HepG2 (cell line): ENCODE measurements around the gene SLC66A3. TPM values are rescaled to one million over a fixed set of nuclear protein-coding genes. Genes with fewer than 3 reads are reported as not detected.

Experiments
- CC2D1A ChIP-seq: sonication (generic); formaldehyde crosslinking; IDR thresholded peaks from 2 replicates; pipeline ENCODE4 v1.8.1; 2023; ENCODE audit warnings: mild to moderate bottlenecking, missing genetic modification reagents
- CENPT ChIP-seq: sonication (generic); formaldehyde crosslinking; IDR thresholded peaks from 2 replicates; pipeline ENCODE4 v1.8.0; 2022; ENCODE audit warnings: low read depth, mild to moderate bottlenecking, moderate library complexity, missing genetic modification reagents
- CTCF ChIP-seq: sonication (generic); formaldehyde crosslinking; IDR thresholded peaks from 2 replicates; pipeline ENCODE4 v1.5.0; 2020; ENCODE audit warnings: mild to moderate bottlenecking, missing genetic modification reagents, moderate library complexity
- EP300 ChIP-seq, 3 experiments: sonication (generic) in 1 of 3; formaldehyde crosslinking in 1 of 3; IDR thresholded peaks; 2 replicates each; pipeline versions ENCODE4 v1.5.1 to v1.6.1; 2011 to 2020; ENCODE audit warnings: low read depth in 2 of 3, low read length in 2 of 3, borderline replicate concordance in 1 of 3, improper control_type of control experiment in 1 of 3, mild to moderate bottlenecking in 1 of 3, missing genetic modification reagents in 1 of 3, moderate library complexity in 1 of 3
- FOXC1 ChIP-seq: sonication (generic); formaldehyde crosslinking; IDR thresholded peaks from 2 replicates; pipeline ENCODE4 v1.8.0; 2022; ENCODE audit warnings: mild to moderate bottlenecking, missing genetic modification reagents, borderline replicate concordance
- MLLT10 ChIP-seq: sonication (generic); formaldehyde crosslinking; IDR thresholded peaks from 2 replicates; pipeline ENCODE4 v1.4.0; 2020; ENCODE audit warnings: missing genetic modification reagents
- MYPOP ChIP-seq: sonication (generic); formaldehyde crosslinking; IDR thresholded peaks from 2 replicates; pipeline ENCODE4 v1.8.1; 2023; ENCODE audit warnings: mild to moderate bottlenecking, moderate library complexity, missing genetic modification reagents
- REL ChIP-seq: sonication (generic); formaldehyde crosslinking; conservative IDR thresholded peaks from 2 replicates; pipeline ENCODE4 v1.8.0; 2022; ENCODE audit warnings: mild to moderate bottlenecking, missing genetic modification reagents, moderate library complexity
- RFX3 ChIP-seq: IDR thresholded peaks from 2 replicates; pipeline ENCODE4 v1.6.1; 2016; ENCODE audit warnings: missing biosample characterization, missing genetic modification reagents
- SRF ChIP-seq: IDR thresholded peaks from 2 replicates; pipeline ENCODE4 v1.6.1; 2011; ENCODE audit warnings: mild to moderate bottlenecking, low read depth, low read length, moderate library complexity
- THAP9 ChIP-seq: sonication (generic); formaldehyde crosslinking; IDR thresholded peaks from 2 replicates; pipeline ENCODE4; 2020; ENCODE audit warnings: missing genetic modification reagents, mild to moderate bottlenecking, borderline replicate concordance
- TRIM22 ChIP-seq: fragments of 450-650 bp; IDR thresholded peaks from 2 replicates; pipeline ENCODE4 v1.6.1; 2017
- ZNF333 ChIP-seq: sonication (generic); formaldehyde crosslinking; IDR thresholded peaks from 2 replicates; pipeline ENCODE4 v1.4.0; 2020; ENCODE audit warnings: mild to moderate bottlenecking, missing genetic modification reagents, borderline replicate concordance
- ZNF572 ChIP-seq: sonication (generic); formaldehyde crosslinking; IDR thresholded peaks from 2 replicates; pipeline ENCODE4 v1.5.1; 2020; ENCODE audit warnings: mild to moderate bottlenecking, missing genetic modification reagents
- ZNF768 ChIP-seq: sonication (generic); formaldehyde crosslinking; IDR thresholded peaks from 2 replicates; pipeline ENCODE4 v1.4.0; 2020; ENCODE audit warnings: missing genetic modification reagents
- ZNF83 ChIP-seq: sonication (generic); formaldehyde crosslinking; IDR thresholded peaks from 2 replicates; pipeline ENCODE4 v1.4.0; 2020; ENCODE audit warnings: missing genetic modification reagents, mild to moderate bottlenecking, borderline replicate concordance
- ZNF891 ChIP-seq: sonication (generic); formaldehyde crosslinking; IDR thresholded peaks from 2 replicates; pipeline ENCODE4 v1.5.0; 2020; ENCODE audit warnings: mild to moderate bottlenecking, missing genetic modification reagents
- ZSCAN22 ChIP-seq: sonication (generic); formaldehyde crosslinking; IDR thresholded peaks from 2 replicates; pipeline ENCODE4 v1.4.0; 2020; ENCODE audit warnings: mild to moderate bottlenecking, missing genetic modification reagents
- polyA plus RNA-seq, 8 experiments: library from polyadenylated mRNA; depleted of rRNA in 3 of 8; stranded (reverse) in 7 of 8; unstranded in 1 of 8; fragments of >200 nt; fragmentation: Illumina TruSeq in 4 of 8; extraction: Trizol in 4 of 8; gene quantifications; 2 replicates each; pipeline versions ENCODE4 v1.2.1 to v1.2.3, GENCODE V29; 2011 to 2016; ENCODE audit warnings: low read depth in 4 of 8, missing spikeins in 1 of 8, mixed read lengths in 1 of 8; ENCODE audit not compliant: insufficient read depth in 1 of 8
- total RNA-seq, 5 experiments: library from RNA; depleted of rRNA; stranded (reverse); fragments of >200 nt; fragmentation: Illumina TruSeq; extraction: Trizol; gene quantifications; 2 replicates each; pipeline ENCODE4 v1.2.3, GENCODE V29; 2016; ENCODE audit warnings: low read depth in 1 of 5
- TF ChIP-seq, protein P1 (sequence below): IDR thresholded peaks from 2 replicates; pipeline ENCODE4 v1.6.1; 2016; ENCODE audit warnings: missing biosample characterization, missing genetic modification reagents, low read depth

Gene SLC66A3
- total and polyA plus RNA-seq, 2 of the 13 experiments (the other 11 are each of a cell fraction or from before 2014, with no cell fraction given) = 2.2 to 3.7 TPM

DNA sequence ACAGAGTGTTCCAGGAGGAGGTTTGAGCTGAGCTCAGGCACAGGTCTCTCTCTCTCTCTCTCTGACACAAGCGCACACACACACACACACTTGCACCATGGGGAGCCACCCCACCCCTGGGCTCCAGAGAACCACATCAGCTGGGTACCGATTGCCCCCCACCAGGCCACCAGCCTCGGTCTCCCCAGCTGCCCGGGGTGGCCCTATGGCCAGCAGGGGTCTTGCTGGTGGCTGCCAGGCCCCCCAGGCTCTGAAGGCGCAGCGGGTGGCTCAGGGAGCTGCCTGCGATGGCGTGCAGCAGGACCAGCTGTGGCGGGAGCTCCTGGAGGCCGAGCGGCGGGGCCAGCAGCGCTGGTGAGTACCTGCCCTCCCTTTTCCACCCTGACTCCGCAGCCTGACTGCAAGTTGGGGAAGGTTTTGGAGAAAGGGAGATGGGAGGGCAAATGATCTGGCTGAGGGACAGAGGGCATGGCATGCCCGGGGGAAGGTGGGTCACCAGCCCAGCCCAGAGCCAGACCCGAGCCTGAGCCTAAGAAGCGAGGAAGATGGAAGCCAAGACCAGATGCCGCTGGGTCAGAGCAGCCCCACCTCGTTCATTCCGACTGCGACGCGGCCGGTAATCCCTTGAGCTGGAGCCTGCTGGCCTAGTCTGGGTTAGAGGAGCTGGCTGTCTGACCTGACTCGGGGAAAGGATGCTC is 21.9 kb upstream of the SLC66A3 start (continued):
- TF ChIP-seq THAP9 (peak; percentile 16; the same call in 1 of the 2 replicates), ZNF891 (no peak), ZNF333 (CRISPR knock-in tag) (no peak), CENPT (no peak), ZNF572 (CRISPR knock-in tag) (0 out of 2 replicates have a peak, but pooled peaks have one; percentile 86), CTCF (CRISPR knock-in tag) (no peak), FOXC1 (CRISPR knock-in tag) (peak; percentile 12; the same call in 1 of the 2 replicates), ZNF83 (CRISPR knock-in tag) (0 out of 2 replicates have a peak, but pooled peaks have one; percentile 61), SRF (no peak), ZSCAN22 (CRISPR knock-in tag) (no peak), ZNF768 (peak; percentile 39; the same call in 1 of the 2 replicates), MYPOP (no peak; the same call in 1 of the 2 replicates), REL (CRISPR knock-in tag) (no peak), MLLT10 (CRISPR knock-in tag) (no peak), TRIM22 (no peak), EP300 (IDR thresholded peaks at IDR 0.05; ENCODE audit: low read depth in 2 of 2, low read length in 2 of 2) (no peak), EP300 (CRISPR knock-in tag; IDR thresholded peaks at IDR 0.05; ENCODE audit: borderline replicate concordance) (no peak), RFX3 (no peak), CC2D1A (CRISPR knock-in tag) (no peak)
- TF ChIP-seq, protein P1, sequence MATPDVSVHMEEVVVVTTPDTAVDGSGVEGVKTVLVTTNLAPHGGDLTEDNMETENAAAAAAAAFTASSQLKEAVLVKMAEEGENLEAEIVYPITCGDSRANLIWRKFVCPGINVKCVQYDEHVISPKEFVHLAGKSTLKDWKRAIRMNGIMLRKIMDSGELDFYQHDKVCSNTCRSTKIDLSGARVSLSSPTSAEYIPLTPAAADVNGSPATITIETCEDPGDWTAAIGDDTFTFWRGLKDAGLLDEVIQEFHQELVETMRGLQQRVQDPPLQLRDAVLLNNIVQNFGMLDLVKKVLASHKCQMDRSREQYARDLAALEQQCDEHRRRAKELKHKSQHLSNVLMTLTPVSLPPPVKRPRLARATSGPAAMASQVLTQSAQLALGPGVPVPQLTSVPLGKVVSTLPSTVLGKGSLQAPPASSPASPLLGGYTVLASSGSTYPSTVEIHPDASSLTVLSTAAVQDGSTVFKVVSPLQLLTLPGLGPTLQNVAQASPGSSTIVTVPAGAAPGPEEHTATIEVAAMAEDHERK (CRISPR knock-in tag) = no peak
